GM10266 (cell line): ENCODE data around the gene UPK1B.
"Not testable (repeated sequence)": the region's sequence is repeated elsewhere in the genome, so short reads cannot be mapped to it uniquely, and the experiment has no call there.

Experiments
- DNase-seq: peaks from one replicate; pipeline ENCODE4 v3.0.0; 2012; ENCODE audit errors: extremely low spot score
- CTCF ChIP-seq: IDR thresholded peaks from 2 replicates; pipeline ENCODE4 v1.5.1; 2012; ENCODE audit warnings: mild to moderate bottlenecking, low read depth; ENCODE audit not compliant: control insufficient read depth, insufficient read depth; ENCODE audit errors: missing control alignments

The UPK1B gene

GRCh38 chr3:119236756-119237155 is 63.4 kb downstream of the UPK1B start:
- DNase-seq: no peak
- no peak for TF ChIP-seq CTCF

DNA sequence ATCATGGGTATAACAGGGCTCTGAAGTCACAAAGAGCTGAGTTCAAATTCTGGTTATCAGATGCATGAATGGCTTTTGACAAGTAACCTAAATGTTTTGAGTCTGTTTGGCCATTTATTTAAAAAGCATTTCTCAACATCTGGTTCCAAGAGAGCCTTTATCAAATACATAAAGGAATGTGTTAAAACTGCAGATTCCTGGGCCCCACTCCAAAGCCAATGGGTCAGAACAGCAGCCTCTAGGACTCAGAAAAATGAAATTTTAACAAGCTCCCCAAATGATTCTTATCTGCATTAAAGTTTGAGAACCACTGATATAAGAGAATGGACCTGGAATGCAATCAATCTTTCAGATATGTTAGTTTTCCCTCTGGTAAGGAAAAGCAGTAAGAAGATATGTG is 63.9 kb downstream of the UPK1B start:
- no peak for DNase-seq
- no peak for TF ChIP-seq CTCF

GRCh38 chr3:119238363-119238762 is 65.0 kb downstream of the UPK1B start:
- no peak for TF ChIP-seq CTCF
- no peak for DNase-seq

- DNase-seq: no peak
- no peak for TF ChIP-seq CTCF
Measured at GRCh38 chr3:119239206-119239820, 65.9 kb downstream of the UPK1B start.

GRCh38 chr3:119240101-119240590 is 66.7 kb downstream of the UPK1B start:
- no peak for TF ChIP-seq CTCF
- DNase-seq: peak; percentile 36

- no peak for TF ChIP-seq CTCF
- peak; percentile 92 for DNase-seq
Measured at GRCh38 chr3:119240591-119241434, 67.4 kb downstream of the UPK1B start, which contains the start of gene B4GALT4. B4GALT4 (minus strand) TSS chr3:119240878; CDS start chr3:119230099, 10,779 bp downstream.

DNA sequence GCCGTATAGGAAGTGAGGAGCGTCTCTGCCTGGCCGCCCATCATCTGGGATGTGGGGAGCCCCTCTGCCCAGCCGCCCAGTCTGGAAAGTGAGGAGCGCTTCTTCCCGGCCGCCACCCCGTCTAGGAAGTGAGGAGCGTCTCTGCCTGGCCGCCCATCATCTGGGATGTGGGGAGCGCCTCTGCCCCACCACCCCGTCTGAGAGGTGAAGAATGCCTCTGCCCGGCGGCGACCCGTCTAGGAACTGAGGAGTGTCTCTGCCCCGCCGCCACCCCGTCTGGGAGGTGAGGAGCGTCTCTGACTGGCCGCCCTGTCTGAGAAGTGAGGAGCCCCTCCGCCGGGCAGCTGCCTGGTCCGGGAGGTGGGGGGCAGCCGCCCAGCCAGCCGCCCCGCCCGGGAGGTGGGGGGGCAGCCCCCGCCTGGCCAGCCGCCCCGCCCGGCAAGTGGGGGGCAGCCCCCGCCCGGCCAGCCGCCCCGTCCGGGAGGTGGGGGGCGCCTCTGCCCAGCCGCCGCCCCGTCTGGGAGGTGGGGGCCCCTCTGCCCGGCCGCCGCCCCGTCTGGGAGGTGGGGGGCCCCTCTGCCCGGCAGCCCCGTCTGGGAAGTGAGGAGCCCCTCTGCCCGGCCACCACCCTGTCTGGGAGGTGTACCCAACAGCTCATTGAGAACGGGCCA is 69.1 kb downstream of the UPK1B start:
- DNase-seq: not testable (repeated sequence)

DNA sequence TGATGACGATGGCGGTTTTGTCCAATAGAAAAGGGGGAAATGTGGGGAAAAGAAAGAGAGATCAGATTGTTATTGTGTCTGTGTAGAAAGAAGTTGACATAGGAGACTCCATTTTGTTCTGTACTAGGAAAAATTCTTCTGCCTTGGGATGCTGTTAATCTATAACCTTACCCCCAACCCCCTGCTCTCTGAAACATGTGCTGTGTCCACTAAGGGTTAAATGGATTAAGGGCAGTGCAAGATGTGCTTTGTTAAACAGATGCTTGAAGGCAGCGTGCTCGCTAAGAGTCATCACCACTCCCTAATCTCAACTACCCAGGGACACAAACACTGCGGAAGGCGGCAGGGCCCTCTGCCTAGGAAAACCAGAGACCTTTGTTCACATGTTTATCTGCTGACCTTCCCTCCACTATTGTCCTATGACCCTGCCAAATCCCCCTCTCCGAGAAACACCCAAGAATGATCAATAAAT is 69.7 kb downstream of the UPK1B start:
- DNase-seq: not testable (repeated sequence)
